Measurements from ENCODE around the gene LUC7L.
"Not testable (repeated sequence)": the region's sequence is repeated elsewhere in the genome, so short reads cannot be mapped to it uniquely, and the experiment has no call there.

Gene LUC7L

GRCh38 chr16:263182-263774 lies 34.0 kb upstream of the LUC7L start:
- no peak for DNase-seq

GRCh38 chr16:262121-262745 lies 33.0 kb upstream of the LUC7L start:
- no peak for DNase-seq

GRCh38 chr16:261031-261691 lies 31.9 kb upstream of the LUC7L start:
- DNase-seq = no peak

GRCh38 chr16:260326-260725 lies 31.1 kb upstream of the LUC7L start:
- DNase-seq = no peak

GRCh38 chr16:259814-260253 lies 30.6 kb upstream of the LUC7L start:
- DNase-seq = no peak

- no peak for DNase-seq
Measured at GRCh38 chr16:259226-259625, 30.0 kb upstream of the LUC7L start.

GRCh38 chr16:258091-258490 lies 28.8 kb upstream of the LUC7L start:
- not testable (repeated sequence) for DNase-seq

GRCh38 chr16:255183-255582 lies 25.9 kb upstream of the LUC7L start:
- DNase-seq = no peak

- no peak for DNase-seq
Measured at GRCh38 chr16:254461-254860, 25.2 kb upstream of the LUC7L start.

- no peak for DNase-seq
Measured at GRCh38 chr16:253833-254232, 24.6 kb upstream of the LUC7L start.

GRCh38 chr16:252366-253337 lies 23.4 kb upstream of the LUC7L start:
- DNase-seq = peak; percentile 50

- no peak for DNase-seq
Measured at GRCh38 chr16:249431-249830, 20.2 kb upstream of the LUC7L start.

GRCh38 chr16:247027-247426 lies 17.8 kb upstream of the LUC7L start:
- no peak for DNase-seq

GRCh38 chr16:245105-245504 lies 15.9 kb upstream of the LUC7L start:
- DNase-seq = no peak

GRCh38 chr16:243348-243747 lies 14.1 kb upstream of the LUC7L start:
- no peak for DNase-seq

- no peak for DNase-seq
Measured at GRCh38 chr16:242281-242680, 13.0 kb upstream of the LUC7L start.

GRCh38 chr16:240559-240958 lies 11.3 kb upstream of the LUC7L start:
- DNase-seq = no peak

- no peak for DNase-seq
Measured at GRCh38 chr16:239948-240277, 10.7 kb upstream of the LUC7L start.

- DNase-seq = peak; percentile 88
Measured at GRCh38 chr16:234468-235305, 5.4 kb upstream of the LUC7L start, which contains the start of gene FAM234A. FAM234A (plus strand) TSS chr16:234821; CDS start chr16:254414, 19,593 bp downstream.

- DNase-seq = no peak
Measured at GRCh38 chr16:230949-231348, 1.7 kb upstream of the LUC7L start.

GRCh38 chr16:230351-230750 lies 1.1 kb upstream of the LUC7L start:
- DNase-seq = not testable (repeated sequence)

GRCh38 chr16:229731-230281 lies 557 bp upstream of the LUC7L start:
- DNase-seq = no peak
